Body of pancreas (tissue), 4 donors: Measurements from ENCODE around the gene CIPC. TPM values are rescaled to one million over a fixed set of nuclear protein-coding genes. Genes with fewer than 3 reads are reported as not detected.

Experiments used
- ATAC-seq: fragments of 150-250 bp; one replicate; pipeline ENCODE4 v1.9.1; 2016
- DNase-seq, 4 donors: peaks; one replicate each; pipeline ENCODE4 v3.0.0-alpha.2; 2019
- H3K27ac ChIP-seq, 4 donors: fragments of 200-600 bp; sonication (generic); 1 replicate in 3 of 4; 2 replicates in 1 of 4; pipeline versions ENCODE4 v1.5.1 to v1.6.1; 2016 to 2019; ENCODE audit warnings: mild to moderate bottlenecking in 1 of 4, mixed read lengths in 1 of 4, moderate library complexity in 1 of 4
- H3K27me3 ChIP-seq, 2 donors: fragments of 200-600 bp; sonication (generic); one replicate each; pipeline ENCODE4 v1.6.0; 2016; ENCODE audit warnings: mild to moderate bottlenecking in 1 of 2
- H3K36me3 ChIP-seq, 2 donors: fragments of 200-600 bp; sonication (generic); replicated peaks in 1 of 2; 2 replicates each; pipeline ENCODE4 v1.5.1; 2016; ENCODE audit warnings: low read depth in 2 of 2; ENCODE audit not compliant: insufficient read depth in 1 of 2
- H3K4me1 ChIP-seq: fragments of 200-600 bp; sonication (generic); one replicate; pipeline ENCODE4 v1.6.0; 2016
- H3K4me3 ChIP-seq, 2 donors: fragments of 200-600 bp; sonication (generic); 1 replicate in 1 of 2; 2 replicates in 1 of 2; pipeline ENCODE4 v1.5.1; 2016 to 2019
- H3K9me3 ChIP-seq, 3 donors: fragments of 200-600 bp; sonication (generic); 1 replicate in 2 of 3; 2 replicates in 1 of 3; pipeline ENCODE4 v1.5.1; 2016
- POLR2A ChIP-seq, 3 donors: fragments of 450-650 bp; IDR thresholded peaks; one replicate each; pipeline ENCODE4 v1.6.1; 2016; ENCODE audit warnings: antibody characterized with exemption in 3 of 3, mild to moderate bottlenecking in 2 of 3
- WGBS, 2 donors: methylation state at CpG; one replicate each; pipeline ENCODE4 v1.1.5; 2017; 5-methylcytosine and 5-hydroxymethylcytosine counted together
- intact Hi-C: fragments of 100-400 bp; cut with DNase I; formaldehyde crosslinking; loops from one replicate; pipeline ENCODE4 v1.15.1; 2023
- total RNA-seq, 2 donors: library from RNA; depleted of rRNA; stranded (reverse); fragments of >200 nt; gene quantifications; one replicate each; pipeline ENCODE4 v1.1.0, GENCODE V29; 2016
- TF ChIP-seq, protein P1 (sequence below), 7 experiments: fragments of 450-650 bp in 4 of 7; fragments of 200-600 bp in 3 of 7; sonication (generic) in 3 of 7; IDR thresholded peaks; one replicate each; pipeline ENCODE4 v1.5.1; 2016 to 2019; ENCODE audit warnings: antibody characterized with exemption in 7 of 7

CIPC gene
- total RNA-seq, 2 donors from 2014 or later, result 13.7 to 17.1 TPM

DNA sequence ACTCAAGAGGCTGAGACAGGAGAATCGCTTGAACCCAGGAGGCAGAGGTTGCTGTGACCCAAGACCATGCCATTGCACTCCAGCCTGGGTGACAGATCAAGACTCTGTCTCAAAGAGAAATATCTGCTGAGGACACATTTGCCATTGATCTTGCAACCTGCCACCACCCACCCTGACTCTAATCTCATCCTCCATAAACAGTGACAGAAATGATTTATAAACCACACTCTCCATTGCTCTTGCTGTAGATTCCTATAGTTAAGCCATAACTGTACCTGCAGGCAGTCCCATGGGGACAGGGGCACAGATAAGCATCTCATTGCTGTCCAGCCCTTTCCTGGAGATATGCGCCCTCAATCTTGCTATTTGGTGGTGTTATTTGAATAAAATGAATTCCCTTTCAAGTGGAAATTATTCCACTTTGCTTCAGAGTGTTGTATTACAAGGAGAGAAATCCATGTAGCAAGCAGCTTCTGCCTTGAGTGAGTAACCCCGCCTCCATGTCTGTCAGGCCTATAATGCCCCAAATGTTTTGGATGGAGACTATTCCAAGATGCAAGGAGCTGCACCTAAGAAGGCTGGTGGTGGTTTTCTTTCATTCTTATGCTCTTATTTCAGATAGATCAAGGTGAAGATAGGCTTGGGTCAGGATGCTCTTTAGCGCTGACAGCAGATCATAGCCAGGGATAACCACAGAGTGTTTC lies 46.5 kb downstream of the CIPC start:
- intact Hi-C loops, result no loop called here
- no peak overlapping the region for H3K4me3 ChIP-seq
- ATAC-seq (no peak), DNase-seq (no peak)
- 58 to 63% methylated on average over 4 of the region's 4 CpGs for WGBS, 2 donors
- no peaks in the 10 kb centered on the region for H3K36me3 ChIP-seq
- no peak for TF ChIP-seq POLR2A (IDR thresholded peaks at IDR 0.05)
- TF ChIP-seq, protein P1, sequence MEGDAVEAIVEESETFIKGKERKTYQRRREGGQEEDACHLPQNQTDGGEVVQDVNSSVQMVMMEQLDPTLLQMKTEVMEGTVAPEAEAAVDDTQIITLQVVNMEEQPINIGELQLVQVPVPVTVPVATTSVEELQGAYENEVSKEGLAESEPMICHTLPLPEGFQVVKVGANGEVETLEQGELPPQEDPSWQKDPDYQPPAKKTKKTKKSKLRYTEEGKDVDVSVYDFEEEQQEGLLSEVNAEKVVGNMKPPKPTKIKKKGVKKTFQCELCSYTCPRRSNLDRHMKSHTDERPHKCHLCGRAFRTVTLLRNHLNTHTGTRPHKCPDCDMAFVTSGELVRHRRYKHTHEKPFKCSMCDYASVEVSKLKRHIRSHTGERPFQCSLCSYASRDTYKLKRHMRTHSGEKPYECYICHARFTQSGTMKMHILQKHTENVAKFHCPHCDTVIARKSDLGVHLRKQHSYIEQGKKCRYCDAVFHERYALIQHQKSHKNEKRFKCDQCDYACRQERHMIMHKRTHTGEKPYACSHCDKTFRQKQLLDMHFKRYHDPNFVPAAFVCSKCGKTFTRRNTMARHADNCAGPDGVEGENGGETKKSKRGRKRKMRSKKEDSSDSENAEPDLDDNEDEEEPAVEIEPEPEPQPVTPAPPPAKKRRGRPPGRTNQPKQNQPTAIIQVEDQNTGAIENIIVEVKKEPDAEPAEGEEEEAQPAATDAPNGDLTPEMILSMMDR (IDR thresholded peaks at IDR 0.05), result no peak
- peaks cover 23% of the 10 kb centered on the region for H3K4me1 ChIP-seq
- H3K27me3 ChIP-seq, result peaks cover 0 to 25% of the 10 kb centered on the region in 2 donors
- no peaks in the 10 kb centered on the region for H3K9me3 ChIP-seq
- H3K27ac ChIP-seq, result no peak overlapping the region

DNA sequence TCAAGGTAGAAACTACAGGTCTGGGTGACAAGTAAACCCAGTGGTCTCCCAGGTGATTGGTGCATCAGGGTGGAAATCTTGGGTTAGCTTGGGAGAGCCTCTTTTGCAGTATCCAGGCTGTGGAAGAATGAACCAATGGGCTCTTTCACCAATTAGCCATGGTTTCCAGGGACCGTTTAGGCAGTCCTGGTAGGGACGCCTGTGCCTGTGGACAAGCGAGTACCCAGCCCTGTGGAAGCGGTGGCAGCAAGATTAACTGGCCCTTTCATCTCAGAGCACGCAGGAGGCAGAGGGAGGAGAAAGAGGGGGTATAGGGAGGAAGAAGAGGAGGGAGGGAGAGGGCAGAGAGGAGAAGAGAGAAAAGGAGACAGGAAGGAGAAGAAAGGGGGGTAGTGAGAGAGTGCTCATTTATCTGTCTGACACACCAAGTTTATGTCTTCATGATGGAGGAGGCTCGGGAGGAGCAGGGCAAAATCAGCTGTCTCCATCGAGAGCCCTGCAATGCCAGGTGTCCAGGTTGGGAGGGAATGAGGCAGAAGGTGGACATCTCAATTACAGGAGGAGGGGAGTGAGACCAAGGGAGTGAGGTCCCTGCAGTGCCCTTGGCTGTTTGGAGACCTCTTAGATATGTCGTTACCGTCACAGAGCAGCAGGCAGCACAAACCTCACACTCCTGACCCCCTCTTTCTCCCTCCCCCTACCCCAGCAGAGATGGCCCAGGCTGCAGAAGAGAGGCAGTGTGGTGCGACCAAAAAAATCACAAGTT lies 48.1 kb downstream of the CIPC start:
- Histone ChIP-seq H3K27me3 (peaks cover 0 to 16% of the 10 kb centered on the region in 2 donors), H3K4me3 (no peak overlapping the region), H3K4me1 (peaks cover 7% of the 10 kb centered on the region), H3K36me3 (no peaks in the 10 kb centered on the region), H3K9me3 (no peaks in the 10 kb centered on the region), H3K27ac (no peak overlapping the region)
- TF ChIP-seq POLR2A (IDR thresholded peaks at IDR 0.05), result no peak
- TF ChIP-seq, protein P1 (IDR thresholded peaks at IDR 0.05), result no peak
- peak in 1 of 4 donors; percentile 2 for DNase-seq
- WGBS, 2 donors, result 8 to 10% methylated on average over 10 of the region's 10 CpGs
- intact Hi-C loops, result no loop called here
- ATAC-seq, result no peak

DNA sequence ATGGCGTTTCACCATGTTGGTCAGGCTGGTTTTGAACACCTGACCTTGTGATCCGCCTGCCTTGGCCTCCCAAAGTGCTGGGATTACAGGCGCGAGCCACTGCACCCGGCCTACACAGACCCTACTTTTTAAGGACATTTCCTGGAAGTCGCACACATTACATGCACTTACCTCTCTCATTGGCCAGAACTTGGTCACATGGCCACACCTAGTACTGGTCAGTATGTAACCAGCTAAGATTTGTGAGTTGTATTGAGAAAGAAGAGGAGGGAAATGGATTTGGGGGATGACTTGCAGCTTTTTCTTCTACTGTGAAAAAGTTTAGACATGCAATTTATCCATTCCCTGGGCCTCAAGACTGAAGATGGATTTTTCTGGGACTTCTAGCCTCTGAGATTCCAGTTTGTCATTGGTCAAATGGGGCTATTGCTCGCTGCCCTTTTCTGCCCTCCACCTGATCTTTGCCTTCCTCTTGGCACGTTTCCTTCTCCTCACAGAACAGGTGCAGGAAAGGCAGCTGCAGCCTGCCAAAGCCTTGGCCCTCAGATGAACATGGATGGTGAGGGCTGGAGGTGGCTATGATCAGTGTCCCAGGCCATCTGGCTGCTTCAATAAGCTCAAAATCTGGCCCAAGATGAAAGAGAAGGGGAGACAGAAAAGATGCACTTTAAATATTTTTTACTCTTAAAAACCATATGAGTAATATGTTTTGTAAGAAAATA lies 50.6 kb downstream of the CIPC start:
- intact Hi-C loops, result no loop called here
- H3K36me3 ChIP-seq, result no peaks in the 10 kb centered on the region
- H3K27me3 ChIP-seq, result peaks cover 0 to 9% of the 10 kb centered on the region in 2 donors

DNA sequence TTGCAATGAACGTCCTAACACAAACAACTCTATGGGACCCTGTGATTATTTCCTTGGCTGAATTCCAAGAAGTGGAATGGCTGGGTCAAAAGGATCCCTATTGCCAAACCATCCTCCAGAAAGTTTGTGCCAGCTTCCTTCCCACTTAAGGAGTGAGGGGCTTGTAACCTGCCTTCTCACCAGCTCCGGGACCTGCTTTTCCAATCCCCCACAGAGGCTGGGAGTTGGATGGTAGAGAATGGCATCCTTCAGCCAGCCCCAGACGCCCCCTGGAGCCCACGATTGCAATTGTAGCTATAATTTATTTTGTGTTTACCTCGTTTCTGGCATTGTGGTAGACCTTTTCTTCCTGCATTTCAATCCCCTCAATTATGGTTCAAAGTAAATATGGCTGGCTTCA lies 53.2 kb downstream of the CIPC start:
- H3K4me3 ChIP-seq, result no peak overlapping the region
- H3K9me3 ChIP-seq, result no peaks in the 10 kb centered on the region
- DNase-seq, result no peak
- intact Hi-C loops, result loop anchor here (5.0 kb wide), 2 partner anchors 66 to 166 kb away; no protein-coding TSS in a partner anchor
- no peaks in the 10 kb centered on the region for H3K36me3 ChIP-seq
- ATAC-seq, result no peak
- WGBS, 2 donors, result 3 to 4% methylated on average over 5 of the region's 5 CpGs
- peaks cover 0 to 9% of the 10 kb centered on the region in 2 donors for H3K27me3 ChIP-seq
- no peak for TF ChIP-seq POLR2A (IDR thresholded peaks at IDR 0.05)
- TF ChIP-seq, protein P1 (IDR thresholded peaks at IDR 0.05), result peak in 6 of 7 experiments; percentile 18 to 31 (median 21)
- no peak overlapping the region for H3K27ac ChIP-seq
- H3K4me1 ChIP-seq, result no peaks in the 10 kb centered on the region

More for the DNA sequence above, 50.6 kb downstream of the CIPC start:
- ATAC-seq, result no peak
- Histone ChIP-seq H3K4me1 (no peaks in the 10 kb centered on the region), H3K9me3 (no peaks in the 10 kb centered on the region), H3K4me3 (no peak overlapping the region), H3K27ac (no peak overlapping the region)
- no peak for TF ChIP-seq POLR2A (IDR thresholded peaks at IDR 0.05)
- TF ChIP-seq, protein P1 (IDR thresholded peaks at IDR 0.05), result no peak
- 62 to 65% methylated on average over 8 of the region's 8 CpGs for WGBS, 2 donors
- DNase-seq, result no peak
